ENCODE data around the gene NNMT.

DNA sequence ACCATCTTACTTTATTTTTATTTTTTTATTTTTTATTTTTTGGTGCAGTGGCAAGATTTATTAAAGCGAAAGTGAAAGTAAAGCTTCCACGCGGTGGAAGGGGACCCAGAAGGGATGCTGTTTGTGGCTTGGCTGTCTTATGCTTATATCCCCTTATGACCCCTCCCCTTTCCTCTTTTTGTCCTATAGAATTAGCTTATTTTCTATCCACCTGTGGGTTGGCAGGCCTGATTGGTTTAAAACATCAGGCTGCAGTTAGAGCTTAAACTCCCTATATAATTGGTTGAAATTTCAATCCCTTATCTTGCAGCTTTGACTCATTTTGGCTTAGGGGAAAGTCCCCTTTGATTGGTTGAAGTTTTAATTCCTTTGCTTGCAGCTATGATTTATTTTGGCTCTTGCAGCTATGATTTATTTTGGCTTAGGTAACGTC is 50.5 kb downstream of the NNMT start:
- TF ChIP-seq POLR2AphosphoS5 (IDR thresholded peaks at IDR 0.05; ENCODE audit: borderline replicate concordance, low read depth, low read length) (no peak), EZH2 (IDR thresholded peaks at IDR 0.05) (no peak)

All from SK-N-MC (cell line).